ENCODE data around the gene G6PC1.
"Not testable (repeated sequence)": the region's sequence is repeated elsewhere in the genome, so short reads cannot be mapped to it uniquely, and the experiment has no call there.

The G6PC1 gene

DNA sequence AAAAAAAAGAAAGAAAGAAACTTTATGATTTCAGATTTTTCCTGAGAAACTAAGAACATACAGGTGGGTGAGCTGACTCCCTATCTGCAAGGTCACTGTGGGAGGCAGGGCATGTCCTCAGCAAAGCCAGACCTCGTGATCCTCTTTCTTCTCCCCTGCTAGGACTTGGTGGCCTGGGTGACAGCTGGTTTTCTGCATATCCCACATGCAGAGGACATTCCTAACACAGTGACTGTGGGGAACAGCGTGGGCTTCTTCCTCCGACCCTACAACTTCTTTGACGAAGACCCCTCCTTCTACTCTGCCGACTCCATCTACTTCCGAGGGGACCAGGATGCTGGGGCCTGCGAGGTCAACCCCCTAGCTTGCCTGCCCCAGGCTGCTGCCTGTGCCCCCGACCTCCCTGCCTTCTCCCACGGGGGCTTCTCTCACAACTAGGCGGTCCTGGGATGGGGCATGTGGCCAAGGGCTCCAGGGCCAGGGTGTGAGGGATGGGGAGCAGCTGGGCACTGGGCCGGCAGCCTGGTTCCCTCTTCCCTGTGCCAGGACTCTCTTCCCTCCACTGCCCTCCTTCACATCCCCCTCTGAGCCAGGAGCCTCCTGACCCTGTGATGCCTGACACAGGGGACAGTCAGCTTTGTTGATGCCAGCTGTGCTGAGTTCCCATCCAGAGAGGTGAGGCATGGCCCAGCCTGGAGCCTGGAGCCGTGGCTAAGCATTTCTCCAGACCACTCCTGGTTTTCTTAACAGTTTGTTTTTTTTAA, 26.5 kb upstream of the G6PC1 start:
- not testable (repeated sequence) for DNase-seq

GRCh38 chr17:42877037-42877436, 23.6 kb upstream of the G6PC1 start:
- DNase-seq = no peak

- no peak for DNase-seq
Observed at GRCh38 chr17:42878123-42878880, 22.3 kb upstream of the G6PC1 start.

DNA sequence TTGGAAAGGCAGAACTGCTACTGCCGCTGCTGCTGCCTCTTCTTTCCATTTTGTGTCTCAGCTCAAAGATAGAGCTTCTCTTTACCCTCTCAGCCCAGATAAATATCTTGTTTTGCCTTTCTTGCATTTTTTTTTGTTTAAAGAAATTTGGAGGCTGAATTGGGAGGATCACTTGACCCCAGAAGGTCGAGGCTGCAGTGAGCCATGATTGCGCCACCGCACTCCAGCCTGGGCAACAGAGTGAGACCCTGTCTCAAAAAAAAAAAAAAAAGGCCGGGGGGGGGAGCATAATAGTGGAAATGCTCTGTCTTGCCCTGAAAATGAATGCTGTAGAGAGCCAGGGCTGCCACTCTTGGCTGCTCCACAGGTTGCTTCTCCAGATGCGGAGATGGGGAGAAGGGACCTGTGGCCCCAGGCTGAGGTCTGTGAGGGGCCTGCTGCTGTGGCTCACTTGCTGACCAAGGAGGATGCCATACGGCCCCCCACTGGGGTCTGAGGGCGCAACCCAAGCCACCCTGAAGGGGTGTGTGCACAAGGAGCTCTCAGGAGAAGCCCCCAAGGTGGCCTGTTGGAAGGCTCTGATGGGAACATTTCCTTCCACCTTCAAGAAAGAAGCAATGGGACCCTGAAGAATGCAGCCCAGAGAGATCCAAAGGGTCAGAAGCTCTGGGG, 21.5 kb upstream of the G6PC1 start:
- DNase-seq = no peak

DNA sequence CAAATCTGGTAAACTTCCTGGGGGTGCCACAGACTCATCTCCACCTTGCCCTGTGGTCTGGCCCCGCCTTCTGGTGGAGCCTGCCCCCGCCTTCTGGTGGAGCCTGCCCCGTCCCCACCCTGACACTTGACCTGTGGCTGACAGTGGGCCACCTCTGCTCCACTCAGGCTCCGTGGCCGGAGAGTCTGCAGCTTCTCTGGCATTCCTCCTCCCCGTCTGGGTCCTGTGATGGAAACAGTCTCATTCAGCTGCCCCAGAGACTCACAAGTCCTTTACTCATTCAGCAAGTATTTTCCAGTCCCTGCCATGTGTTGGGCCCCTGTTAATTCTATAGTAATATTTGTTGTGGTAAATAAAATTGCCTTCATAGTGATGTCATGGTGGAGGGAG, 21.0 kb upstream of the G6PC1 start:
- no peak for DNase-seq

DNA sequence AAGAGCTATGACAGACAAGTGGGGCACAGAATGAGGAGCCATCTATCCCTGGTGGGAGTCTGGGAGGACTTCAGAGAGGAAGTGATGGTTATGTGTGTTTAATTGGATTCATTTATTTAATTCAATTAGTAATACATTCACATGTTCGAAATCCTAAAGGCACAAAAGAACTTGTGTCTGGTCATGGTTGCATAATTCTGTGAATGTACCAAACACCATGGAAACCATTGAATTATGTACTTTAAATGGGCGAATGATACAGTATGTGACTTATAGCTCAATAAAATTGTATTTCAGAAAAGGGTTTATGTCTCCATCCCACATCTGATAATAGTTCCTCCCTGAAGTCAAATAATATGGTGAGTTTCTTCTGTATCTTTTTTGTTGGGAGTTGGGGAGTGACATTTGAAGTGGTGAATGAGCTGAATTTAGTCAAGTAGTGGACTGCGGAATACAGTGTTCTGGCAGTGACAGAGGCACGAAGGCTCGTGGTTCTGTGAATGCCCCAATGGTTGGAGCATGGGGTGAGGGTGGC, 19.8 kb upstream of the G6PC1 start:
- no peak for DNase-seq

GRCh38 chr17:42881706-42882105, 18.9 kb upstream of the G6PC1 start:
- not testable (repeated sequence) for DNase-seq

GRCh38 chr17:42882166-42882565, 18.4 kb upstream of the G6PC1 start:
- DNase-seq = no peak

- DNase-seq = no peak
Observed at GRCh38 chr17:42883802-42884558, 16.6 kb upstream of the G6PC1 start.

- not testable (repeated sequence) for DNase-seq
Observed at GRCh38 chr17:42885806-42886205, 14.8 kb upstream of the G6PC1 start.

DNA sequence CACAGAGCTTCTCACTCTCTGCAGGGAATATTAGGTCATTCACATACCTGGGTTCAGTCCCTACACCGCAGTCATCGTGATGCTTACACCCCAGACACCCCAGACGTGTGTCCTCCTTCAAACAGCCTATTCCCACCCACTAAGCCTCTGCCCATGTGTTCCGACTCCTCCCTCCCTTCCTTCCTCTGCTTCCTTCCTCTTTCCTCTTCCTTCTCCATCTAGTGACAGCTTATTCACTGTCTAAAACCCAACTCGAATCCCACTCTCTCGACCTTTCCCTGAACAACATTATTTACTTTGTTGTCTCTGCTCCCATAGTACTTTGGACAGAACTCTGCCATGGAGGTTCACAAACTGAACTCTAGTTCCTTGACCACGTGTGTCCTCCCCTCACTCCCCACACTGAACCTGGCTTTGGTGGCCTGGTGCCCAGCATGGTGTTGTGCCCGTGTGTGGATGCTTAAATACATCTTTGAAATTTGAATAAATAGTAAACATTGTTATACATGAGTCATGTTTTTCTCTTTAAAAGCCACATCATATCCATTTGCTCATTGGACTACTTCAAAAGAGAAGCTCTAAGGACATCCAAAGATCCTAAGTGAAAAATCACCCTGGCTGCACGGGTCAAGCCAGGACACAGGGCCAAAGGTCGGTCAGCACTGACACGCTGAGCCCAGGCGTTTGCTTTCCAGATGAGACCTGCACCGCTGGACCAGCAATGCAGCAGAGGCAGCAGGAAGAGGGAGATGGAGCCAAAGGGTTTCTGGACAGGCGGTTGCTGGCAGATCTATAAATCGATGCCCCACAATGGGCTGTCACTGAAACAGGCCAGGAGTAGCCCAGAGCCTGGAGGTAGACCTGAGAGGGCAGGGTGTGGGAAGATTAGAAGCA, 14.1 kb upstream of the G6PC1 start:
- DNase-seq = no peak

GRCh38 chr17:42889809-42890208, 10.8 kb upstream of the G6PC1 start:
- DNase-seq = no peak

DNA sequence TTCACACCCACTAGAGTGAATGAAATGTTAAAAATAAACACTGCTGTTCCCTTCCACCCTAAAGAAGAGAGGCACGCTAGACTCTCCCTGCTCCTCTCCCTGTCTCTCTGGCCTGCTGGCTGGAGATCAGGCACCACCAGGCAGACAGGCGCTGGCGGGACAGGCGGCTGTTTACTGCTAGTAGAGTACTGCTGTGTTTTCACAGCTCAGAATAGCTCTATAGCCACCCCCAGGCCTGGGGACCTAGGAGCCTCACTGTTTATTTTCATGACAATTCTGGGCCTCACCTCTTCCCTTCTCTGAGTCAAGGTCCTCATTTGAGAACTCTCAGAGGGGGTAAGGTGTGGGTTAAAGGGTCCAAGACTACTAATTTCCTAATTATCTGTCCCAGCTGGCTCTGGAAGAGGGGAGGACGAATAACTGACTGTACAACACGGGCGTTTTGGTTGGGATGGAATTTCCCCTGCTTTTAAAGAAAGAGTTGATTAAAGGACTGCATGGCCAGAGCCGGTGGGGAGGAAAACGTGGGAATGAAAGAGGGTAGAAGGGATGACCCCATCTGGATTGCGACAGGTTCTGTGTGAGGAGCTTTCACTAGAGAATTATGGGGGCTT, 9.0 kb upstream of the G6PC1 start:
- no peak for DNase-seq

DNA sequence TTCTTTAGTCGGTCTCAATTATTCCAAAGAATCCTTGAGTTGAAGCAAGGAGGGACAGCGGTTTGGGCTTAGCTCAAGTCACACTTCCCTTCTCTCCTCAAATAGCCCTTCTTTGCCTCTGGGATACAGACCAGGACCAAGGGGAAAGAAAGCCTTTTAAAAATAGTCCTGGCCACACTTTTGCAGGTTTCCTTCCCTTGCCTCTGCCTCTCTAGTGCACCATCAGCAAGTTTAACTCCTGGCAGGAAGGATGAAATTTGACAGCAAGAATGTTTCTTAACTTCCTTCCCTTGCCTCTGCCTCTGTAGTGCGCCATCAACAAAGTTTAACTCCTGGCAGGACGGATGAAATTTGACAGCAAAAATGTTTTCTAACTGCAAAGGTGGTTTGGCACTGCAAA, 7.2 kb upstream of the G6PC1 start:
- no peak for DNase-seq

DNA sequence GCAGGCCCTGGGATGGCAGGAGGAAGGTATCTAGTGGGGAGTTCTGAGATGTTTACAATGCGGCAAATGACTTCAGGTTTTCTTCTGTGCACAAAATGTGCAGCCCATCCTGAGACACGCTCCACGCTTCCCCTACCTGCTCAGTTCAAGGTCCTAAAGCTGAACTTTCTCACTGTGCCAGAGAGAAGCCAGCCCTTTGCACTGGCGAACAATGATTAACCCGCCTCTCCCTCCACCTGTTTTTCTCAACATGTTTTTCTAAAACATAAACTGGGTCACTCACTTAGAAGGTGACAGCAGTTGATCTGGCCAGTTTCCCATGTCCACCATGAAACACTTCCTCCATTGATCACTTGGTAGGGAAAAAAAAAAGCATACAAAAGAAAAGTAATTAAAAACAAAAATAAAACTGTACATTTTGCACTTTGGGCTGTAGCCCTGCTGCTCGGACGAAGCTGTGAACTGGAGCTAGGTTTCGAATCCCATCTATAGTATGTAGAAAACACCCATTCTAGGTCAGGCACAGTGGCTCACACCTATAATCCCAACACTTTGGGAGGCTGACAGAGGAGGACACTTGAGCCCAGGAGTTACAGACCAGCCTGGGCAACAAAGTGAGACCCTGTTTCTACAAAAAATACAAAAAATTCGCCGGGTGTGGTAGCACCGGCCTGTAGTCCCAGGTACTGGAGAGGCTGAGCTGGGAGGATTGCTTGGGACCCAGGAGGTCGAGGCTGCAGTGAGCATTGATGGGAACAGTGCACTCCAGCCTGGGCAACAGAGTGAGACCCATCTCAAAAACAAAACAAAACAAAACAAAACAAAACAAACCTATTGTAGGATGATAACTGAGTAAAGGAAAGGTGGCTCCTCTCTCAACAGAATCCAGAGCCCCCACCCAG, 6.1 kb upstream of the G6PC1 start:
- no peak for DNase-seq

DNA sequence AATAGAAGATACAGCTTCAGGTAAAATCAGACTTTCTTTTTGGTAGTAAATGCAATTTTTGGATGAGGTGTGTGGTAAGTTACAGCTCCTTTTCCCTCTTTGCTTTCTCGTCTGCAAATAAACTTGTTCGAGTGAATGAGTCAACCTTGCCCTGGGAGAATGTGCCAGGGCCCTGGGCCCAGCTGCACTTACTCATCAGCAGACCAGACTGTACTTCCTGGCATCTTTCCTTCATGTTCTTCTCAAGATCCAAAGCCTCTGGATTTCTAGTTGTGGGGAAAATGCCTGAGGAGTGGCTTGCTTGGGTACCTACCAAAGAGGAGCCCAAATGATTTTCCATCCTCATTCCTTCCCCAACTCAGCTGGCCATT, 5.4 kb upstream of the G6PC1 start:
- no peak for DNase-seq

DNA sequence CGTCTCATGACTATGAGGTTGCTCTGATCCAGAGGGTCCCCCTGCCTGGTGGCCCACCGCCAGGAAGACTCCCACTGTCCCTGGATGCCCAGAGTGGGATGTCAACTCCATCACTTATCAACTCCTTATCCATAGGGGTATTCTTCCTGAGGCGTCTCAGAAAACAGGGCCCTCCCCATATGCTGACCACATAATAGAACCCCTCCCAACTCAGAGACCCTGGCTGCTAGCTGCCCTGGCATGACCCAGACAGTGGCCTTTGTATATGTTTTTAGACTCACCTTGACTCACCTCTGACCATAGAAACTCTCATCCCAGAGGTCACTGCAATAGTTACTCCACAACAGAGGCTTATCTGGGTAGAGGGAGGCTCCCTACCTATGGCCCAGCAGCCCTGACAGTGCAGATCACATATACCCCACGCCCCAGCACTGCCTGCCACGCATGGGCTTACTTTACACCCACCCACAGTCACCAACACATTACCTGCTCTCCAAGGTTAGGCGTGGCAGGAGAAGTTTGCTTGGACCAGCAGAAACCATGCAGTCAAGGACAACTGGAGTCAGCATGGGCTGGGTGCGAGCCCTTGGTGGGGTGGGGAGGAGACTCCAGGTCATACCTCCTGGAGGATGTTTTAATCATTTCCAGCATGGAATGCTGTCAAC, 2.3 kb upstream of the G6PC1 start:
- no peak for DNase-seq

- DNase-seq = not testable (repeated sequence)
Observed at GRCh38 chr17:42899981-42900380, 618 bp upstream of the G6PC1 start.

GRCh38 chr17:42901535-42902229, 1.1 kb downstream of the G6PC1 start:
- DNase-seq = no peak
